ENCODE results near the gene CFC1. TPM values are rescaled to one million over a fixed set of nuclear protein-coding genes. Genes with fewer than 3 reads are reported as not detected.

Gene CFC1
- polyA plus RNA-seq, 5 donors, result 4.4 to 11.2 (median 7.9) TPM

Other genes with a start within 250 kb of the CFC1 start
- gene PTPN18, start 243.5 kb downstream of the CFC1 start, polyA plus RNA-seq (ENCODE audit: insufficient read depth in 1 of 5, insufficient read length in 5 of 5, low replicate concordance in 1 of 5), result 10 to 100 TPM; 32.0 to 41.0 (median 37.2) TPM
- gene POTEI, start 90.2 kb downstream of the CFC1 start, polyA plus RNA-seq (ENCODE audit: insufficient read depth in 1 of 5, insufficient read length in 5 of 5, low replicate concordance in 1 of 5), result under 1 TPM; 0.23 to 0.90 (median 0.57) TPM
- not detected for gene CFC1B, start 78.4 kb downstream of the CFC1 start, polyA plus RNA-seq (ENCODE audit: insufficient read depth in 1 of 5, insufficient read length in 5 of 5, low replicate concordance in 1 of 5)
- gene POTEJ, start 11.9 kb upstream of the CFC1 start, polyA plus RNA-seq (ENCODE audit: insufficient read depth in 1 of 5, insufficient read length in 5 of 5, low replicate concordance in 1 of 5), result under 1 TPM in 4 of 5 donors, not detected in 1; 0.11 to 0.64 (median 0.14) TPM
- gene GPR148, start 129.5 kb upstream of the CFC1 start, polyA plus RNA-seq (ENCODE audit: insufficient read depth in 1 of 5, insufficient read length in 5 of 5, low replicate concordance in 1 of 5), result not detected
- gene AMER3, start 156.0 kb upstream of the CFC1 start, polyA plus RNA-seq (ENCODE audit: insufficient read depth in 1 of 5, insufficient read length in 5 of 5, low replicate concordance in 1 of 5), result under 1 TPM; 0.06 to 0.18 (median 0.07) TPM
- gene ARHGEF4, start 237.3 kb upstream of the CFC1 start, polyA plus RNA-seq (ENCODE audit: insufficient read depth in 1 of 5, insufficient read length in 5 of 5, low replicate concordance in 1 of 5), result 1 to 10 TPM; 2.0 to 4.1 (median 2.7) TPM

All from right lung (tissue), 5 donors.